ENCODE data around the gene HERC5. TPM values are rescaled to one million over a fixed set of nuclear protein-coding genes. Genes with fewer than 3 reads are reported as not detected.
A peak's percentile ranks its signal among the peaks of the same experiment; 100 is the strongest.
"Not testable (repeated sequence)": the region's sequence is repeated elsewhere in the genome, so short reads cannot be mapped to it uniquely, and the experiment has no call there.

HERC5 gene
- total RNA-seq, 2 experiments from 2014 or later = 10.7 to 12.2 TPM

DNA sequence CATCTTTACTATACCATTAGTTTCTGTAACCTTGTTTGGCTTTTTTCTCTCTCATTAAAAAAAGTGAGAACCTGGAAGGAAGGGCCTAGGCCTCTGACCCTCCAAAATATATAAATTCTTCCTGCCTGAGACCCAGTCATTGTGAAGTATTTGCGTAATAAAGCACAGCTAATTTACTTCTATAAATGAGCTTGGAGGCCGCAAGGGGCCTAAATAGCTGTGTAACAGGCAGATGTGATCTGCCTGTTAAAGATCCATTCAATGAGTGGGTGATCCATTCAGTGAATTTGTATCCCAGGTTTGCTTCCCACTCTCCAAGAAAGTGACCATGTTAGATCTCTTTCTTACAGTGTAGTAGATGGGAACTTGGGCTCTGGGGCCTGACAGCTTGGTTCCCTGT lies 67.3 kb downstream of the HERC5 start:
- Mint-ChIP-seq H3K27ac (peak overlapping the region; percentile 81), H3K36me3 (peaks cover 6% of the 10 kb centered on the region), H3K4me3 (peak overlapping the region; percentile 96), H3K27me3 (no peaks in the 10 kb centered on the region), H3K9me3 (no peaks in the 10 kb centered on the region), H3K4me1 (peaks cover 36% of the 10 kb centered on the region)
- no peak for DNase-seq

DNA sequence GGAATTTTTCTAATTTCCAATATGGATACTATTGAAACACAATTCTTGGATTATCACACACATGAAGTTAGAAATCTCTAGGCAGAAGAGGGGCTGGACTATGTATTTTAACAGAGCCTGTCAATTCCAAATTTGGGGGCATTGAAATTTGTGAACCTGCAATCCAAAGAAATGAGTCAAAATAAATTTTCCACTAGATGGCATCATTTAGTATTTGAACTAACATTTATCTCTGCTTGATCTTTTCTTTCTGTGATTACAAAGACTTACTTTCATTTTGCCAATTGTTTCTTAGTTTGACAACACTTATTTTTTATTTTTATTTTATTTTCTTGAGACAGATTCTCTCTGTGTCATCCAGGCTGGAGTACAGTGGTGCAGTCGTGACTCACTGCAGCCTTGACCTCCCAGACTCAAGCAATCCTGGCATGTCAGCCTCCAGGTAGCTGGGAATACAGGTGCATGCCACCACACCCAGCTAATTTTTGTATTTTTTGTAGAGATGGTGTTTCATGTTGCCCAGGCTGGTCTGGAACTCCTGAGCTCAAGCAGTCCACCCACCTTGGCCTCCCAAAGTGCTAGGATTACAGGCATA lies 69.4 kb downstream of the HERC5 start:
- Mint-ChIP-seq H3K9me3 (no peaks in the 10 kb centered on the region), H3K4me3 (no peak overlapping the region), H3K4me1 (peaks cover 30% of the 10 kb centered on the region), H3K36me3 (peaks cover 6% of the 10 kb centered on the region), H3K27ac (no peak overlapping the region), H3K27me3 (no peaks in the 10 kb centered on the region)
- no peak for DNase-seq

DNA sequence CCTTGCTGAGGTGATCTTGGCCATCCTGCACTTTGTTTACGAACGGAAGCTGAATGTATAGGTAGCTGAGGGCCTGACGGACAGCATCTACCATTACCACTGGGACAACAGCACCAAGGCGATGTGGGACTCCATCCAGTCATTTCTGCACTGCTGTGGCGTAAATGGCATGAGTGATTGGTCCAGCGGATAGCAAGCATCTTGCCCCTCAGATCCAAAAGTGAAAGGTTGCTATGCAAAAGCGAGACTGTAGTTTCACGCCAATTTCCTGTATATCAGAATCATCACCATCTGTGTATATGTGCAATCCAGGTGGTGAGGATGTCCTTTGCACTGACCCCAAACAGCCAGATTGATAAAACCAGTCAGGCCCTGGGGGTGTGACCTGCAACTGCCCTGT lies 70.9 kb downstream of the HERC5 start:
- Mint-ChIP-seq H3K27me3 (no peaks in the 10 kb centered on the region), H3K9me3 (no peaks in the 10 kb centered on the region)

DNA sequence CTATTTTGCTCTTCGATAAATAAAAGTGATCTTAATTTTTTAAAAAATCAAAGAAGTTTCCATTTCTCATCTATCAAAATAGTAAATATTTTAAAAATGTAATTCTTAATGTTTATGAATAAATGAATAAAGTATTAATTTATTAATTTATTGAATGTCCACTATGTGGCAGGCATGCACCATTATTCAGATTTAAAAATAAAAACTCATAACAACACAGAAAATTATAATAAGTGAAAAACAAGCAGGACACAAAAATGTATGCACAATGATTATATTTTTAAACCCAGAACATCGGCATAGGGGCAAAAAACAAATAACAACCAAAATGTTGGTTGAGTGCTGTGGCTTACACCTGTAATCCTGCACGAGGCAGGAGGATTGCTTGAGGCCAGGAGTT lies 71.9 kb downstream of the HERC5 start:
- Mint-ChIP-seq H3K27ac (no peak overlapping the region), H3K4me1 (peaks cover 20% of the 10 kb centered on the region), H3K36me3 (no peaks in the 10 kb centered on the region), H3K9me3 (no peaks in the 10 kb centered on the region), H3K4me3 (no peak overlapping the region), H3K27me3 (no peaks in the 10 kb centered on the region)
- DNase-seq = no peak

More for the DNA sequence above, 70.9 kb downstream of the HERC5 start:
- Mint-ChIP-seq H3K27ac (peak overlapping the region; percentile 1), H3K4me1 (peaks cover 20% of the 10 kb centered on the region), H3K36me3 (no peaks in the 10 kb centered on the region), H3K4me3 (no peak overlapping the region)
- DNase-seq = no peak

DNA sequence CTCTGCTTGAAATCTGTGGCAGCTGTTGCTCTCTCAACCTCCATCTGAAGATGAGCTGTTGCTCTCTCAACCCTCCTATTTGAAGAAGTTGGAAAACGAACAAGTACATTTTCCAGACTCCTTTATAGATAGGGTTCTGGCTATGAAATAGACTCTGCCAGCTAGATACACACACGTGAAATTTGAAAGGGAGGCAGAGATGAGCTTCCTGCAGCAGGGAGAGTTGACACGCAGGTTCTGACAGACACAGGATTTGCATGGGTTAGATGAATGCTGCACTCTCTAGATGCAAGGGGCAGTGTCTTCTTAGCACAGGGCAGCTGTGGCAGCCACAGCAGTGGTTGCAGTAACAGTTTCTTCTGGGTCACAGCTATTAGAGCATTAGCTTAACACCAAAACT lies 74.6 kb downstream of the HERC5 start:
- DNase-seq = no peak
- Mint-ChIP-seq H3K4me3 (no peak overlapping the region), H3K9me3 (no peaks in the 10 kb centered on the region), H3K36me3 (no peaks in the 10 kb centered on the region), H3K4me1 (peaks cover 19% of the 10 kb centered on the region), H3K27me3 (no peaks in the 10 kb centered on the region), H3K27ac (no peak overlapping the region)

DNA sequence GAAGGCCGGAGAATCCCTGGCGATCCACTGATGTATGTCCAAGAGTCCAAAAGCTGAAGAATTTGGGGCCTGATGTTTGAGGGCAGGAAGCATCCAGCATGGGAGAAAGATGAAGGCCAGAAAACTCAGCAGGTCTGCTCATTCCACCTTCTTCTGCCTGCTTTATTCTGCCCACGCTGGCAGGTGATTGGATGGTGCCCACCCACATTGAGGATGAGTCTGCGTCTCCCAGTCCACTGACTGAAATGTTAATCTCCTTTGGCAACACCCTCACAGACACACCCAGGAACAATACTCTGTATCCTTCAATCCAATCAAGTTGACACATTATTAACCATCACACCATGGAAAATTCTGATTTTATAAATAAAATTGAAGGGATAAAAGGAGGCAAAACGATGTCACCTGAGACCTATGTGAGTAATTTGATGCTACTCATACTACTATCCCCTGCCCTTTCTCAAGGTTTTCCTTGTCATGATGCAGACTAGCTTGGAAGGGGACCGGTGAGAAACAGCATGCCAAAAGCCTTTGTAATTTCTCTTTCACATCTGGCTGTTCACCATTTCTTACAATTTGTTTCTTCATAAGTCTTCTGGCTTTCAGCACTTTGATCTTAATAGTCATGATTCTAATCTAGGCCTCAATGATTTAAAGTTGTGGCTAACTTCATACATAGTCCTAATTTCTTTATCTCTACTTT lies 76.3 kb downstream of the HERC5 start:
- Mint-ChIP-seq H3K27ac (no peak overlapping the region), H3K4me1 (peaks cover 14% of the 10 kb centered on the region), H3K36me3 (no peaks in the 10 kb centered on the region), H3K4me3 (no peak overlapping the region), H3K27me3 (no peaks in the 10 kb centered on the region), H3K9me3 (no peaks in the 10 kb centered on the region)
- no peak for DNase-seq

DNA sequence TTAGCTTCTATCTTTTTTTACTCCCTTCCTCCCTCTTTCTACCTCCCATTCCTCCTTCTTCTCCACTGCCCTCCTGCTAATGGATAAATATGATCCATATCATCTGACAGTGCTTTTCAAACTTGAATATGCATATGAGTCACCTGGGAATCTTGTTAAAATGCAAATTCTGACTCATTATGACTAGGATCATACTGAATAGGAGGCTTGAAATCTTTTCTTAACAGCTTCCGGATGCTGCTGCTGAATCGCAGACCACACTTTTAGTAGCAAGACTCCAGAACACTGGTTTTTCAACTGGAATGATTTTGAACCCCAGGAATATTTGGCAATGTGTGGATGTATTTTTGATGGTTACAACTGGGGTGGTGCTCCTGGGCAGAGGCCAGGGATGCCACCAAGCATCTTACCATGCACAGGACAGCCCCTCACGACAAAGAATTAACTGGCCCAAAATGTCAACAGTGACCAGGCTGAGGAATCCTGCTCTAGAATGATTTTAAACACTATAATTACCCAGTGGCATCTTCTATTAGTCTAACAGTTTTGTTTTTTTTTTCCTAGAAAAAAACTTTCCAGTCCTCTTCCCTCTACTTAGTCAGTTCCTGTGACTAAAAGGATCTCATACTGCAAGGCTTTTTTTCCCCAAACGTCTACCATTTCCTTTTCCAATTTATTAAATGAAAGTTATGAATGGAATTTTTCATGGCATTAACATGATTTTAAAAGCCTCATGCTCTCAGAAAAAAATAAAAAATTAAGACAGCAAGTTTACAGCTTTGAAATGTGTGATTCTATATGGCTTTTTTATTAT lies 77.2 kb downstream of the HERC5 start:
- H3K27me3 Mint-ChIP-seq = no peaks in the 10 kb centered on the region
- H3K36me3 Mint-ChIP-seq = no peaks in the 10 kb centered on the region
- H3K4me1 Mint-ChIP-seq = peaks cover 14% of the 10 kb centered on the region
- no peak for DNase-seq
- H3K4me3 Mint-ChIP-seq = no peak overlapping the region
- H3K9me3 Mint-ChIP-seq = no peaks in the 10 kb centered on the region
- peak overlapping the region; percentile 14 for H3K27ac Mint-ChIP-seq

DNA sequence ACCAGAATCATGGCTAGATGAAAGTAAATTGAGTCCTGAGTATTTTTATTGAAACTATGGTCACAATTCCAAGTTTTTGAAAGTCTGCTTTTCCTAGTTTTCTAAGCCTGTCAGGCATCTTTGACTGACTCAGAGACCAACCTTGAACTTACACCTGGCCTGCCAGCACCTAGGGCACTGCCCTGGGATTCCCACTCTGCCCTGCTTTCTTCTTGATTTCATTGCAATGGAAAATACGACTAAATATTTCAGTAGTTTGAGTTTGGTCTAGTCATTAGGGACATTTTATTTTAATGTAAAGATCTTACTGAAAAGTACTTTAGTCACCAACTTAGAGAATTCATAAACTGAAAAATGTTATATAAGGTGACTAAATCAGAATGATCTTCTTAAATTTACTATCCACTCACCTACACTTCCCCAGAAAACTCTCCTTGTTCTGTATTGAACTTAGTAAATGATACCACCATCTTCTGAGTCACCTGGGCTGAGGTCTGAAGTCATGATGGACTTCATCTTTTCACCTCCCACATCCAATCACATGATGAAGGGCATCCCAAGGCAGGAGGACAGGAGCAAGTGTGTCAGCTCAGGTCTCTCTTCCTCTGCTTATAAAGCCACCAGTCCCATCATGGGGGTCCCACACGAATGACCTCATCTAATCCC lies 78.3 kb downstream of the HERC5 start:
- Mint-ChIP-seq H3K9me3 (no peaks in the 10 kb centered on the region), H3K36me3 (no peaks in the 10 kb centered on the region), H3K27me3 (no peaks in the 10 kb centered on the region), H3K27ac (peak overlapping the region; percentile 54), H3K4me3 (no peak overlapping the region), H3K4me1 (peaks cover 19% of the 10 kb centered on the region)
- no peak for DNase-seq

DNA sequence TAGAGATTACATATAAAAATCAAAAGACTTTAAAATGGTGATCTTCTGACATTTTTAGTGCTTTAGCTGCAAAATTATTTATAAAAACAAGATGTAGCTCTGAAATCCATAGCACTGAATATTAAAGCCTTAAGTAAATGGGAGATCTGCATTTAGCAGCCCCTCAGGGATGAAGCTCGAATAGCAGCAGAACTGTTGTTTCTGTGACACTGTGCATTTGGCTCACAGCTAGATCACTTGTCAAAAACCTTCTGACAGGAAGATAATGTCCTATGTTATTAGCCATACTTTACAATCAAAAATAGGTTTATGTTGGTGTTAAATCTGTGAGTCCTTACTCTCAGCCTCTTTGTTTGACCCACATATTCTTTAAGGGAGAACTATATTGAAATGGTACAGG lies 80.8 kb downstream of the HERC5 start:
- H3K27me3 Mint-ChIP-seq = no peaks in the 10 kb centered on the region
- no peaks in the 10 kb centered on the region for H3K9me3 Mint-ChIP-seq
- H3K4me3 Mint-ChIP-seq = no peak overlapping the region
- no peak for DNase-seq
- H3K36me3 Mint-ChIP-seq = no peaks in the 10 kb centered on the region
- no peak overlapping the region for H3K27ac Mint-ChIP-seq
- peaks cover 19% of the 10 kb centered on the region for H3K4me1 Mint-ChIP-seq

DNA sequence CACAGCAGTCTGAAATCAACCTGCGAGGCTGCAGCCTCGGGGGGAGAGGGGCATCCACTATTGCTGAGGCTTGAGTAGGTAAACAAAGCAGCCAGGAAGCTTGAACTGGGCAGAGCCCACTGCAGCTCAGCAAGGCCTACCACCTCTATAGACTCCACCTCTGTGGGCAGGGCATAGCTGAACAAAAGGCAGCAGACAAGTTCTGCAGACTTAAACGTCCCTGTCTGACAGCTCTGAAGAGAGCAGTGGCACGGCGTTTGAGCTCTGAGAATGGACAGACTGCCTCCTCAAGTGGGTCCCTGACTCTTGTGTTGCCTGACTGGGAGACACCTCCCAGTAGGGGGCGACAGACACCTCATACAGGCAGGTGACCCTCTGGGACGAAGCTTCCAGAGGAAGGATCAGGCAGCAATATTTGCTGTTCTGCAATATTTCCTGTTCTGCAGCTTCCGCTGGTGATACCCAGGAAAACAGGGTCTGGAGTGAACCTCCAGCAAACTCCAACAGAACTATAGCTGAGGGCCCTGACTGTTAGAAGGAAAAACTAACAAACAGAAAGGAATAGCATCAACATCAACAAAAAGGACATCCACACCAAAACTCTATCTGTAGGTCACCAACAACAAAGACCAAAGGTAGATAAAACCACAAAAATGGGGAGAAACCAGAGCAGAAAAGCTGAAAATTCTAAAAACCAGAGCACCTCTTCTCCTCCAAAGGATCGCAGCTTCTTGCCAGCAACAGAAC lies 82.6 kb downstream of the HERC5 start:
- H3K4me1 Mint-ChIP-seq = peaks cover 15% of the 10 kb centered on the region
- DNase-seq = peak; percentile 74
- H3K36me3 Mint-ChIP-seq, H3K4me3 Mint-ChIP-seq, H3K27ac Mint-ChIP-seq, H3K27me3 Mint-ChIP-seq, H3K9me3 Mint-ChIP-seq: not testable (repeated sequence)

DNA sequence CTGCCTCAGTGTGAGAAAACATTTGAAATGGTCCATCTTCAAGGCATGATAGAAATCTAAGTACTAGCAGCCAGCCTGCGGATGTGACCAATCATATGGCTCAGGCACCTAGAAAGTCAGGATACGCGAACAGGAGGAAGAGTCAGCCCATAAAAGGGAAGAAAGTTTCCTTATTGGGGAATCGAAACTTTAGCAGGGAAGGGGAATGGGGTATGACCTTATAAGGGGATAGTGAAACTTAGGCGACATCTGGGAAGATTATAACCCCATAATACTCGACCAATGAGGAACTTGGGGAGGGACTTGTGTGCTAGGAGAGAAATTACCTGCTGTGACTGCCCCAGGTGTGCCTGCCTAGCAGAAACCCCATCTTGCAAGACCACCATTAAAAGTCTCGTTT lies 92.9 kb downstream of the HERC5 start:
- H3K4me3 Mint-ChIP-seq = no peak overlapping the region
- H3K36me3 Mint-ChIP-seq = no peaks in the 10 kb centered on the region
- DNase-seq = no peak
- H3K27ac Mint-ChIP-seq = no peak overlapping the region
- H3K27me3 Mint-ChIP-seq = no peaks in the 10 kb centered on the region
- no peaks in the 10 kb centered on the region for H3K4me1 Mint-ChIP-seq
- H3K9me3 Mint-ChIP-seq = no peaks in the 10 kb centered on the region

Other genes starting within 250 kb of the HERC5 start
- 10 to 100 TPM; 40.8 to 42.2 TPM for gene PPM1K, start 172.6 kb upstream of the HERC5 start, total RNA-seq
- 1 to 10 TPM; 6.4 to 6.6 TPM for gene HERC6, start 78.3 kb upstream of the HERC5 start, total RNA-seq
- 10 to 100 TPM; 64.3 to 66.4 TPM for gene PYURF, start 66.7 kb downstream of the HERC5 start, total RNA-seq
- 10 to 100 TPM; 39.4 to 42.6 TPM for gene HERC3, start 135.4 kb downstream of the HERC5 start, total RNA-seq
- gene NAP1L5, start 240.7 kb downstream of the HERC5 start, total RNA-seq = 1 to 10 TPM; 8.2 to 8.4 TPM

Data from activated naive CD8-positive, alpha-beta T cell treated with anti-CD3 and anti-CD28 coated beads for 36 hours (primary cell).